IMR-90 (cell line): ENCODE data around the gene ZNF561. TPM values are rescaled to one million over a fixed set of nuclear protein-coding genes. Genes with fewer than 3 reads are reported as not detected.
A peak's percentile ranks its signal among the peaks of the same experiment; 100 is the strongest.

Experiments
- ATAC-seq: fragments of 200-7000 bp; cut with Tn5 transposase; 2 replicates; pipeline ENCODE4 v1.9.1; 2020; ENCODE audit warnings: low read depth, mild to moderate bottlenecking, moderate library complexity
- BruUV-seq: library from RNA; stranded (reverse); fragments of 400-500 nt; replicated peaks from 2 replicates; lab custom pipeline; 2021; lab: Mats Ljungman, UMichigan
- CTCF ChIA-PET: fragments of 300-600 bp; formaldehyde crosslinking; extraction: SDS; loops from one replicate; lab custom pipeline; 2021; ENCODE audit warnings: antibody characterized with exemption; lab: Yijun Ruan, JAX
- POLR2A ChIA-PET: fragments of 300-600 bp; sonication (Branson Sonifier 250); formaldehyde crosslinking; loops from one replicate; lab custom pipeline; 2022; ENCODE audit warnings: antibody characterized with exemption; ENCODE audit not compliant: unreplicated experiment; lab: Charles Lee
- DNase-seq: peaks from one replicate; pipeline ENCODE4 v3.0.0; 2013
- H2AFZ ChIP-seq: replicated peaks from 2 replicates; pipeline ENCODE3; 2013; ENCODE audit warnings: low read length, mild to moderate bottlenecking; ENCODE audit not compliant: poor library complexity
- H2AK5ac ChIP-seq: 2 replicates; pipeline ENCODE4 v1.6.1; 2013; ENCODE audit warnings: low read depth, low read length, inconsistent platforms
- H2AK9ac ChIP-seq: replicated peaks from 2 replicates; pipeline ENCODE3; 2013; ENCODE audit warnings: mild to moderate bottlenecking, low read depth, low read length, moderate library complexity; ENCODE audit not compliant: poor library complexity
- H2BK120ac ChIP-seq: 2 replicates; pipeline ENCODE4 v1.6.1; 2013; ENCODE audit warnings: low read depth, low read length, inconsistent platforms
- H2BK15ac ChIP-seq: 3 replicates; pipeline ENCODE4 v1.6.1; 2013; ENCODE audit warnings: low read depth, low read length, inconsistent platforms
- H2BK20ac ChIP-seq: 2 replicates; pipeline ENCODE4 v1.6.1; 2013; ENCODE audit warnings: low read depth, mild to moderate bottlenecking, inconsistent platforms, low read length, moderate library complexity
- H2BK5ac ChIP-seq: 2 replicates; pipeline ENCODE4 v1.6.1; 2013; ENCODE audit warnings: mild to moderate bottlenecking, low read depth, low read length, inconsistent platforms; ENCODE audit not compliant: poor library complexity, severe bottlenecking
- H3K14ac ChIP-seq: replicated peaks from 2 replicates; pipeline ENCODE4 v1.6.1; 2013; ENCODE audit warnings: low read depth, low read length, inconsistent platforms
- H3K18ac ChIP-seq: 2 replicates; pipeline ENCODE4 v1.6.1; 2013; ENCODE audit warnings: low read depth, low read length, control low read depth
- H3K23ac ChIP-seq: 2 replicates; pipeline ENCODE4 v1.6.1; 2013; ENCODE audit warnings: low read depth, low read length, inconsistent platforms
- H3K27ac ChIP-seq: 2 replicates; pipeline ENCODE4 v1.5.1; 2013; ENCODE audit warnings: mild to moderate bottlenecking, control low read depth, low read length; ENCODE audit not compliant: insufficient read depth
- H3K27me3 ChIP-seq: 2 replicates; pipeline ENCODE4 v1.6.1; 2013; ENCODE audit warnings: low read length; ENCODE audit not compliant: control insufficient read depth, insufficient read depth
- H3K36me3 ChIP-seq: 2 replicates; pipeline ENCODE4 v1.6.1; 2013; ENCODE audit warnings: low read length, mixed read lengths; ENCODE audit not compliant: control insufficient read depth, insufficient read depth
- H3K4ac ChIP-seq: 2 replicates; pipeline ENCODE4 v1.6.1; 2013; ENCODE audit warnings: low read depth, low read length, inconsistent platforms
- H3K4me1 ChIP-seq: 2 replicates; pipeline ENCODE4 v1.6.1; 2013; ENCODE audit warnings: low read length, mixed read lengths; ENCODE audit not compliant: control insufficient read depth, insufficient read depth
- H3K4me2 ChIP-seq: 2 replicates; pipeline ENCODE4 v1.6.1; 2013; ENCODE audit warnings: low read depth, mild to moderate bottlenecking, control low read depth, low read length, moderate library complexity
- H3K4me3 ChIP-seq: 2 replicates; pipeline ENCODE4 v1.5.1; 2013; ENCODE audit warnings: low read depth, mild to moderate bottlenecking, control low read depth, low read length, moderate library complexity; ENCODE audit not compliant: insufficient read depth
- H3K56ac ChIP-seq: 2 replicates; pipeline ENCODE4 v1.6.1; 2013; ENCODE audit warnings: low read length, inconsistent platforms; ENCODE audit not compliant: insufficient read depth; ENCODE audit errors: extremely low read depth
- H3K79me1 ChIP-seq, 2 experiments: 2 replicates each; pipeline ENCODE4 v1.6.1; 2013; ENCODE audit warnings: low read length in 2 of 2, inconsistent platforms in 1 of 2, low read depth in 1 of 2
- H3K9ac ChIP-seq: 2 replicates; pipeline ENCODE4 v1.6.1; 2013; ENCODE audit warnings: low read depth, low read length, control low read depth
- H3K9me1 ChIP-seq: 2 replicates; pipeline ENCODE4 v1.6.1; 2013; ENCODE audit warnings: low read length, inconsistent platforms; ENCODE audit not compliant: insufficient read depth
- H3K9me3 ChIP-seq: 2 replicates; pipeline ENCODE4 v1.6.1; 2013; ENCODE audit warnings: low read length; ENCODE audit not compliant: control insufficient read depth, insufficient read depth
- H4K20me1 ChIP-seq: 2 replicates; pipeline ENCODE4 v1.6.1; 2013; ENCODE audit warnings: low read length, inconsistent platforms; ENCODE audit not compliant: insufficient read depth
- H4K5ac ChIP-seq: 2 replicates; pipeline ENCODE4 v1.6.1; 2013; ENCODE audit warnings: mild to moderate bottlenecking, low read depth, low read length, control low read depth
- H4K8ac ChIP-seq, 2 experiments: 2 replicates each; pipeline ENCODE4 v1.6.1; 2013; ENCODE audit warnings: low read depth in 2 of 2, low read length in 2 of 2, control low read depth in 1 of 2, inconsistent platforms in 1 of 2
- H4K91ac ChIP-seq: 2 replicates; pipeline ENCODE4 v1.6.1; 2013; ENCODE audit warnings: low read depth, low read length, inconsistent platforms; ENCODE audit not compliant: insufficient read depth
- BHLHE40 ChIP-seq: fragments of 150-350 bp; IDR thresholded peaks from 2 replicates; pipeline ENCODE4 v1.6.1; 2016; ENCODE audit warnings: mild to moderate bottlenecking, low read depth, low read length
- CHD1 ChIP-seq: IDR thresholded peaks from 2 replicates; pipeline ENCODE4 v1.6.1; 2012; ENCODE audit warnings: low read depth, low read length, improper control_type of control experiment
- ELK1 ChIP-seq: fragments of 150-350 bp; IDR thresholded peaks from 2 replicates; pipeline ENCODE4 v1.6.1; 2016; ENCODE audit warnings: low read depth, mild to moderate bottlenecking, low read length, moderate library complexity, borderline replicate concordance
- FOS ChIP-seq: fragments of 150-350 bp; IDR thresholded peaks from 2 replicates; pipeline ENCODE4 v1.6.1; 2016; ENCODE audit warnings: low read depth, low read length
- MAFK ChIP-seq: IDR thresholded peaks from 2 replicates; pipeline ENCODE4 v1.6.1; 2012; ENCODE audit warnings: low read depth, low read length, improper control_type of control experiment
- RAD21 ChIP-seq: IDR thresholded peaks from 2 replicates; pipeline ENCODE4 v1.6.1; 2012; ENCODE audit warnings: low read length, improper control_type of control experiment
- SMC3 ChIP-seq: fragments of 150-350 bp; IDR thresholded peaks from 2 replicates; pipeline ENCODE4 v1.6.1; 2016; ENCODE audit warnings: low read depth, mild to moderate bottlenecking, antibody characterized with exemption, low read length, moderate library complexity
- WGBS, 2 experiments: methylation state at CpG; one replicate each; pipeline versions ENCODE4 v1.1.5 to v1.1.7; 2013; ENCODE audit warnings: missing lambda C conversion rate in 2 of 2; ENCODE audit not compliant: insufficient read length in 1 of 2; ENCODE audit errors: extremely low coverage in 2 of 2; 5-methylcytosine and 5-hydroxymethylcytosine counted together
- dilution Hi-C: fragments of 300-500 bp; cut with HindIII; formaldehyde crosslinking; loops from one replicate; pipeline ENCODE4 v1.14.3; 2018; ENCODE audit warnings: low sequenced_read_pairs; ENCODE audit not compliant: unreplicated experiment
- in situ Hi-C: fragments of 300-500 bp; cut with MboI; formaldehyde crosslinking; loops from 3 replicates; pipeline ENCODE4 v1.14.3; 2019; ENCODE audit warnings: low sequenced_read_pairs, inconsistent platforms, mixed read lengths
- intact Hi-C: fragments of 100-400 bp; cut with micrococcal nuclease; formaldehyde crosslinking; loops from 2 replicates; pipeline ENCODE4 v1.10.0; 2022
- polyA plus RNA-seq, 3 experiments: library from polyadenylated mRNA; depleted of rRNA; stranded (reverse); fragments of >200 nt; gene quantifications; 2 replicates each; pipeline ENCODE4 v1.2.3, GENCODE V29; 2012; ENCODE audit warnings: low replicate concordance in 1 of 3
- total RNA-seq: library from RNA; depleted of rRNA; stranded (reverse); fragments of >200 nt; gene quantifications from 2 replicates; pipeline ENCODE4 v1.2.3, GENCODE V29; 2012
- TF ChIP-seq, protein P1 (sequence below): conservative IDR thresholded peaks from 2 replicates; pipeline ENCODE4 v1.5.1; 2012; ENCODE audit warnings: mild to moderate bottlenecking, low read depth, low read length, improper control_type of control experiment

The ZNF561 gene
- total and polyA plus RNA-seq, 2 of the 4 experiments (the other 2 are of a cell fraction) = 22.5 to 38.9 TPM

DNA sequence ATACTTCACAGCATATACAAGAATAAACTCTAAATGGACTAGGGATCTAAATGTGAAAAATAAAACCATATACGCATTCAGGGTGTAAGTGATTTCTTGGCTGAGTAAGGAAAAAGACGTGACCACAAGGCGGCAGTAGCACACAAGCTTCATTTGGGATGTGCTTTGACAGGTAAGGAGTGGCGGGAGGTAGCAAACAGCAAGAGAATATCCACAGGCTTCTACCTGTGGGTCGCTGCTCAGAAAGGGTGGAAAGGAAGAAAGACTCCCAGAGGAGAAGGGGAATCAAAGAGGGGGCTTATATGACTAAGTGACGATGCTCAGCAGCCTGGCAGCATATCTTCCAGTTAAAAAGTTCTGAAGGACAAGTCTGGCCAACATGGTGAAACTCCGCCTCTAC lies 34.3 kb downstream of the ZNF561 start:
- ATAC-seq (peak; percentile 43; the same call in 1 of the 2 replicates), DNase-seq (peak; percentile 68)
- Histone ChIP-seq H3K4me3 (no peak overlapping the region), H3K4me1 (no peaks in the 10 kb centered on the region), H3K14ac (no peak overlapping the region), H2AFZ (peak overlapping the region; percentile 24), H3K9ac (no peak overlapping the region), H2AK9ac (peak overlapping the region; percentile 31), H2BK15ac (no peak overlapping the region), H2BK5ac (no peak overlapping the region), H3K27me3 (peaks cover 2% of the 10 kb centered on the region; the same call in 1 of the 2 replicates), H3K4ac (no peak overlapping the region), H3K9me1 (no peaks in the 10 kb centered on the region), H2AK5ac (no peak overlapping the region), H4K8ac (no peak overlapping the region), H2BK20ac (no peak overlapping the region), H3K79me1 (peaks cover 4 to 6% of the 10 kb centered on the region in 2 experiments; a peak in 3 of 4 replicates), H3K9me3 (0 out of 2 replicates have a peak, but pooled peaks cover 2% of the 10 kb centered on the region), H3K27ac (no peak overlapping the region), H4K20me1 (no peaks in the 10 kb centered on the region; the same call in 1 of the 2 replicates), H3K23ac (no peak overlapping the region), H3K56ac (no peak overlapping the region), H4K5ac (no peak overlapping the region), H3K36me3 (0 out of 2 replicates have a peak, but pooled peaks cover 2% of the 10 kb centered on the region), H3K18ac (no peak overlapping the region), H3K4me2 (no peak overlapping the region), H4K91ac (no peak overlapping the region), H2BK120ac (no peak overlapping the region)
- intact Hi-C loops (loop anchor here (1.0 to 10.0 kb wide), 2 partner anchors 204 to 272 kb away; no protein-coding TSS in a partner anchor), in situ Hi-C loops (no loop called here), dilution Hi-C loops (no loop called here)
- ChIA-PET CTCF (interaction anchor here (0.6 to 1.3 kb wide), 6 partner anchors 8 to 81 kb away, joined by 3 to 5 read pairs (median 3); no protein-coding TSS in a partner anchor), POLR2A (interaction anchor here (1.3 kb wide), 1 partner anchor 35 kb away, joined by 5 read pairs; no protein-coding TSS in a partner anchor)
- WGBS, 2 experiments = no CpG with 5 or more reads among the region's 7 CpGs
- BruUV-seq = no TSS peak
- no peak for TF ChIP-seq ELK1
- peak; percentile 73 for TF ChIP-seq RAD21
- TF ChIP-seq MAFK = peak; percentile 43; the same call in 1 of the 2 replicates
- TF ChIP-seq, protein P1, sequence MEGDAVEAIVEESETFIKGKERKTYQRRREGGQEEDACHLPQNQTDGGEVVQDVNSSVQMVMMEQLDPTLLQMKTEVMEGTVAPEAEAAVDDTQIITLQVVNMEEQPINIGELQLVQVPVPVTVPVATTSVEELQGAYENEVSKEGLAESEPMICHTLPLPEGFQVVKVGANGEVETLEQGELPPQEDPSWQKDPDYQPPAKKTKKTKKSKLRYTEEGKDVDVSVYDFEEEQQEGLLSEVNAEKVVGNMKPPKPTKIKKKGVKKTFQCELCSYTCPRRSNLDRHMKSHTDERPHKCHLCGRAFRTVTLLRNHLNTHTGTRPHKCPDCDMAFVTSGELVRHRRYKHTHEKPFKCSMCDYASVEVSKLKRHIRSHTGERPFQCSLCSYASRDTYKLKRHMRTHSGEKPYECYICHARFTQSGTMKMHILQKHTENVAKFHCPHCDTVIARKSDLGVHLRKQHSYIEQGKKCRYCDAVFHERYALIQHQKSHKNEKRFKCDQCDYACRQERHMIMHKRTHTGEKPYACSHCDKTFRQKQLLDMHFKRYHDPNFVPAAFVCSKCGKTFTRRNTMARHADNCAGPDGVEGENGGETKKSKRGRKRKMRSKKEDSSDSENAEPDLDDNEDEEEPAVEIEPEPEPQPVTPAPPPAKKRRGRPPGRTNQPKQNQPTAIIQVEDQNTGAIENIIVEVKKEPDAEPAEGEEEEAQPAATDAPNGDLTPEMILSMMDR = peak; percentile 65
- no peak for TF ChIP-seq CHD1
- TF ChIP-seq SMC3 = peak; percentile 62
- TF ChIP-seq BHLHE40 = no peak
- no peak for TF ChIP-seq FOS
